ENCODE measurements around the gene ACTN4. TPM values are rescaled to one million over a fixed set of nuclear protein-coding genes. Genes with fewer than 3 reads are reported as not detected.
A peak's percentile ranks its signal among the peaks of the same experiment; 100 is the strongest.

ACTN4 gene
- total RNA-seq, 4 donors from 2014 or later = 191 to 479 (median 365) TPM

DNA sequence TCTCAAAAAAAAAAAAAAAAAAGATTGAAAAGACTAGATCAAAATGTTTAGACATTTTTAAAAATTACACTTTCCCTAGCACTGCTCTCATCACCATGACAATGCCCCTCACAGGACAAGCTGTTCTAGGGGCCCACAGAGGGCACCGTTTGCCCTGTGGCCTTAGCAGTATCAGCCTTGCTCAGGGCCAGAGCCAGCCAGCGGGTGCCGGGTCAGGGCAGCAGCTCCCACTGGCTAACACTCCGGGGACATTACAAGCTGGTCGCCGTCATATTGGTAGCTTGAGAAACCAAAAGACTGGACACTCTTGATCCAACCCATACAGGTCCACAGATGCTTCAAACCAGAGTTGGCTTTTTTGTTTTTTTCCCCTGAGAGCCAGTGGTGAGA lies 78.8 kb downstream of the ACTN4 start:
- H3K36me3 ChIP-seq = peaks cover 85 to 86% of the 10 kb centered on the region in 2 donors
- intact Hi-C loops (cut with DNase I) = no loop called here
- no peaks in the 10 kb centered on the region for H3K9me3 ChIP-seq
- WGBS, 2 donors = 84 to 90% methylated on average over 6 of the region's 6 CpGs
- no peak overlapping the region for H3K27ac ChIP-seq
- H3K27me3 ChIP-seq = no peaks in the 10 kb centered on the region
- H3K4me3 ChIP-seq (replicated peaks in 1 of 3) = no peak overlapping the region
- H3K4me1 ChIP-seq = peaks cover under 1% of the 10 kb centered on the region in 2 donors
- no peak for DNase-seq
- TF ChIP-seq CTCF (IDR thresholded peaks at IDR 0.05) (no peak), POLR2A (IDR thresholded peaks at IDR 0.05) (no peak)

GRCh38 chr19:38726761-38727301 lies 79.4 kb downstream of the ACTN4 start:
- intact Hi-C loops (cut with DNase I) = no loop called here
- Histone ChIP-seq H3K9me3 (no peaks in the 10 kb centered on the region), H3K4me3 (replicated peaks in 1 of 3) (no peak overlapping the region), H3K27me3 (no peaks in the 10 kb centered on the region), H3K36me3 (peaks cover 80 to 81% of the 10 kb centered on the region in 2 donors), H3K4me1 (peaks cover 6% of the 10 kb centered on the region in 2 donors), H3K27ac (no peak overlapping the region)
- DNase-seq = no peak
- WGBS, 2 donors = 89 to 91% methylated on average over 23 to 30 of the region's 30 CpGs
- TF ChIP-seq CTCF (IDR thresholded peaks at IDR 0.05) = no peak
- TF ChIP-seq POLR2A (IDR thresholded peaks at IDR 0.05) = no peak

- TF ChIP-seq POLR2A (IDR thresholded peaks at IDR 0.05) = no peak
- TF ChIP-seq CTCF (IDR thresholded peaks at IDR 0.05) = no peak
- 91 to 100% methylated on average over 8 to 17 of the region's 17 CpGs for WGBS, 2 donors
- peak overlapping the region in 1 of 3 donors; percentile 2 for H3K27ac ChIP-seq
- H3K4me1 ChIP-seq = peaks cover 11% of the 10 kb centered on the region in 2 donors
- no peaks in the 10 kb centered on the region for H3K9me3 ChIP-seq
- intact Hi-C loops (cut with DNase I) = no loop called here
- peaks cover 74 to 76% of the 10 kb centered on the region in 2 donors for H3K36me3 ChIP-seq
- no peak overlapping the region for H3K4me3 ChIP-seq (replicated peaks in 1 of 3)
- no peak for DNase-seq
- no peaks in the 10 kb centered on the region for H3K27me3 ChIP-seq
These were observed 79.9 kb downstream of the ACTN4 start for GRCh38 chr19:38727306-38727867.

GRCh38 chr19:38727868-38728660 lies 80.6 kb downstream of the ACTN4 start:
- Histone ChIP-seq H3K36me3 (peaks cover 67 to 69% of the 10 kb centered on the region in 2 donors), H3K4me1 (peaks cover 13 to 15% of the 10 kb centered on the region in 2 donors), H3K27ac (peak overlapping the region in 1 of 3 donors; percentile 2), H3K27me3 (no peaks in the 10 kb centered on the region), H3K9me3 (no peaks in the 10 kb centered on the region), H3K4me3 (replicated peaks in 1 of 3) (no peak overlapping the region)
- 81 to 85% methylated on average over 33 of the region's 33 CpGs for WGBS, 2 donors
- intact Hi-C loops (cut with DNase I) = no loop called here
- no peak for DNase-seq
- TF ChIP-seq CTCF (IDR thresholded peaks at IDR 0.05) = no peak
- no peak for TF ChIP-seq POLR2A (IDR thresholded peaks at IDR 0.05)
